Measurements from ENCODE around the gene GALR1. TPM values are rescaled to one million over a fixed set of nuclear protein-coding genes. Genes with fewer than 3 reads are reported as not detected.
A peak's percentile ranks its signal among the peaks of the same experiment; 100 is the strongest.

Gene GALR1
- total RNA-seq, 1 experiment from 2014 or later, result not detected

DNA sequence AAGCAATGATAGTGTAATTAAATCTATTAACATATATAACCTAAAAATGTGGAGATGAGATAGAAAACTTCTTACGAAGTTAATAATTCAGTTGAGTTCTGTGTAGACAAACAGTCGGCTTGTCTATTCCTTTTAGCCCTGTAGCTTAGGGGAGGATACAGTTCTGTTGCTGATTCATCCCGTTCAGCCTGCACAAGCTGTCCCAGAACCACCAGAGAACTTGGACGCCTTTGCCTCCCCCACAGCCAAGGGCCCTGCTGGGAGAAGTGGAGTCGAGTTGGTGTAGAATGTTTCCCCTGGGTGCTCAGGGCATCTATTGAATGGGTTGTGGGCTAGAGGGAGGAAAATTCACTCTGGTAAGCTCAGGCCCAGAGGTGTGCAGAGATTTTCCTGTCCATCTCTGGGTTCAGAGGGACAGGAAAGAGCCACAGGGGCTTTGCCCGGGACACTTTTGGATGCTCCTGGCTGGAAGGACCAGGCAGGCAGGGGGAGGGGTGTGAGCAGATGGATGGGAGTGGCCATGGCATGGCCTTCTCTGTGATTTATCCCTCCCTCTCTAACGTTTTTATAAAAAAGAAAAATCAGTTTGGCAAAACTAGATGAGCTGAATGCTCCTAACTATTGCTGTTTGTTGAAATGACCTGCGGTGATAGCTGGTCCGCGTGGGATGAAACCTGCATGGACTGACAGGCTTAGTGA, 42.8 kb upstream of the GALR1 start (continued):
- TF ChIP-seq SIN3A (IDR thresholded peaks at IDR 0.05; ENCODE audit: low read depth), result no peak

DNA sequence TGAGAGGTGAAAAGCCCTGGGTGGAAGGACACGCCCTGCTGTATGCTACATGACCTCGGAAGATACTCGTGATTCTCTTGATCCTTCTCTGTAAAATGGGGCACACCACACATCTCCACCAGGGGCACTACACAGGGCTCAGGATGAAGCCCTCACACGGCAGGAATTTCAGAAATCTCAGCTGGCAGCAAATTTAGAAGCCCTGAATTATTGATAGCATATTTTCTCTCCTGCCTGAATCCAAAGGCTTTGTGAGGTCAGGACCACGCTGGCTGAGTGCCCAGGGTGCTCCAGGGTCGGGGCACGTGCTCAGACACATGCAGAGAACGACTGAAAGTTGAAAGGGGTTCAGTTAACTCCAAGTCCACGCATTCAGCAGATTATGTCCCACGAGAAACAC, 42.1 kb upstream of the GALR1 start:
- peak overlapping the region; percentile 96 for H2AFZ ChIP-seq (ENCODE audit: low read depth, low read length, poor library complexity, severe bottlenecking)
- no peak overlapping the region for H3K27ac ChIP-seq (ENCODE audit: low read depth, low read length)
- BruUV-seq (replicated peaks), result no TSS peak
- H4K20me1 ChIP-seq (ENCODE audit: insufficient read depth), result no peaks in the 10 kb centered on the region
- CTCF ChIA-PET, result interaction anchor here (0.6 to 1.4 kb wide), 6 partner anchors 10 to 225 kb away, joined by 3 read pairs; no protein-coding TSS in a partner anchor
- no peak overlapping the region for H3K9ac ChIP-seq (ENCODE audit: low read length)
- intact Hi-C loops (cut with micrococcal nuclease), result loop anchor here (5.0 to 10.0 kb wide), 2 partner anchors 75 to 403 kb away; partner anchors contain the start of gene MBP
- H3K27me3 ChIP-seq (ENCODE audit: insufficient read depth, low read length), result no peaks in the 10 kb centered on the region
- no peaks in the 10 kb centered on the region; the same call in 1 of the 2 replicates for H3K9me2 ChIP-seq (ENCODE audit: insufficient read depth)
- H3K36me3 ChIP-seq (ENCODE audit: control insufficient read depth in 1 of 2, insufficient read depth in 2 of 2, low read length in 2 of 2), result no peaks in the 10 kb centered on the region
- no peaks in the 10 kb centered on the region for H3K79me2 ChIP-seq (ENCODE audit: insufficient read depth, low read length)
- peak overlapping the region; percentile 54 for H3K4me2 ChIP-seq (ENCODE audit: low read length)
- POLR2A ChIA-PET, result no interaction called here
- ATAC-seq (peak; percentile 94), DNase-seq (ENCODE audit: low read depth, low spot score) (peak; percentile 51)
- RAD21 ChIA-PET (ENCODE audit: low non-redundant PET in 1 of 2, low total read pairs in 2 of 2, uncharacterized antibody in 2 of 2, unreplicated experiment in 2 of 2), result no interaction called here
- H3K9me3 ChIP-seq (ENCODE audit: control insufficient read depth in 1 of 2, insufficient read depth in 1 of 2, low read depth in 1 of 2, low read length in 2 of 2), result no peaks in the 10 kb centered on the region
- TF ChIP-seq, protein P1, sequence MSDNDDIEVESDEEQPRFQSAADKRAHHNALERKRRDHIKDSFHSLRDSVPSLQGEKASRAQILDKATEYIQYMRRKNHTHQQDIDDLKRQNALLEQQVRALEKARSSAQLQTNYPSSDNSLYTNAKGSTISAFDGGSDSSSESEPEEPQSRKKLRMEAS (IDR thresholded peaks at IDR 0.05), result peak; percentile 62
- TF ChIP-seq, protein P2, sequence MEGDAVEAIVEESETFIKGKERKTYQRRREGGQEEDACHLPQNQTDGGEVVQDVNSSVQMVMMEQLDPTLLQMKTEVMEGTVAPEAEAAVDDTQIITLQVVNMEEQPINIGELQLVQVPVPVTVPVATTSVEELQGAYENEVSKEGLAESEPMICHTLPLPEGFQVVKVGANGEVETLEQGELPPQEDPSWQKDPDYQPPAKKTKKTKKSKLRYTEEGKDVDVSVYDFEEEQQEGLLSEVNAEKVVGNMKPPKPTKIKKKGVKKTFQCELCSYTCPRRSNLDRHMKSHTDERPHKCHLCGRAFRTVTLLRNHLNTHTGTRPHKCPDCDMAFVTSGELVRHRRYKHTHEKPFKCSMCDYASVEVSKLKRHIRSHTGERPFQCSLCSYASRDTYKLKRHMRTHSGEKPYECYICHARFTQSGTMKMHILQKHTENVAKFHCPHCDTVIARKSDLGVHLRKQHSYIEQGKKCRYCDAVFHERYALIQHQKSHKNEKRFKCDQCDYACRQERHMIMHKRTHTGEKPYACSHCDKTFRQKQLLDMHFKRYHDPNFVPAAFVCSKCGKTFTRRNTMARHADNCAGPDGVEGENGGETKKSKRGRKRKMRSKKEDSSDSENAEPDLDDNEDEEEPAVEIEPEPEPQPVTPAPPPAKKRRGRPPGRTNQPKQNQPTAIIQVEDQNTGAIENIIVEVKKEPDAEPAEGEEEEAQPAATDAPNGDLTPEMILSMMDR (IDR thresholded peaks at IDR 0.05 in 2 of 3, conservative IDR thresholded peaks at IDR 0.05 in 1 of 3; ENCODE audit: borderline replicate concordance in 1 of 3, insufficient read depth in 1 of 3, low read depth in 2 of 3, low read length in 2 of 3), result peak; percentile 61 to 88 (median 82); a peak in 5 of 6 replicates
- TF ChIP-seq, protein P3, sequence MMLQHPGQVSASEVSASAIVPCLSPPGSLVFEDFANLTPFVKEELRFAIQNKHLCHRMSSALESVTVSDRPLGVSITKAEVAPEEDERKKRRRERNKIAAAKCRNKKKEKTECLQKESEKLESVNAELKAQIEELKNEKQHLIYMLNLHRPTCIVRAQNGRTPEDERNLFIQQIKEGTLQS (IDR thresholded peaks at IDR 0.05), result no peak
- 0 out of 2 replicates have a peak, but pooled peaks have one; percentile 17 for TF ChIP-seq RAD21 (IDR thresholded peaks at IDR 0.05; ENCODE audit: low read depth)
- H3K4me1 ChIP-seq (ENCODE audit: control insufficient read depth in 1 of 2, insufficient read depth in 2 of 2, low read length in 2 of 2), result peaks cover 8 to 14% of the 10 kb centered on the region in 2 experiments
- no peak overlapping the region for H3K4me3 ChIP-seq (replicated peaks in 1 of 2; ENCODE audit: low read depth in 1 of 2, low read length in 2 of 2)
